Epithelial cell of proximal tubule (primary cell): ENCODE measurements around the gene SCNN1B. TPM values are rescaled to one million over a fixed set of nuclear protein-coding genes. Genes with fewer than 3 reads are reported as not detected.
"Not testable (repeated sequence)": the region's sequence is repeated elsewhere in the genome, so short reads cannot be mapped to it uniquely, and the experiment has no call there.

Experiments
- DNase-seq: peaks from one replicate; pipeline ENCODE4 v3.0.0-alpha.2; 2011; ENCODE audit warnings: low read depth
- H3K4me3 ChIP-seq: 2 replicates; pipeline ENCODE4 v1.5.1; 2011; ENCODE audit warnings: low read depth, mild to moderate bottlenecking, low read length
- CTCF ChIP-seq: conservative IDR thresholded peaks from 2 replicates; pipeline ENCODE4 v1.5.1; 2012; ENCODE audit warnings: low read depth, mild to moderate bottlenecking, low read length
- total RNA-seq: library from RNA; depleted of rRNA; stranded (reverse); fragments of >200 nt; gene quantifications from 2 replicates; pipeline ENCODE4 v1.2.3, GENCODE V29; 2015

SCNN1B gene
- total RNA-seq, 1 donor from 2014 or later, result 0.17 TPM

DNA sequence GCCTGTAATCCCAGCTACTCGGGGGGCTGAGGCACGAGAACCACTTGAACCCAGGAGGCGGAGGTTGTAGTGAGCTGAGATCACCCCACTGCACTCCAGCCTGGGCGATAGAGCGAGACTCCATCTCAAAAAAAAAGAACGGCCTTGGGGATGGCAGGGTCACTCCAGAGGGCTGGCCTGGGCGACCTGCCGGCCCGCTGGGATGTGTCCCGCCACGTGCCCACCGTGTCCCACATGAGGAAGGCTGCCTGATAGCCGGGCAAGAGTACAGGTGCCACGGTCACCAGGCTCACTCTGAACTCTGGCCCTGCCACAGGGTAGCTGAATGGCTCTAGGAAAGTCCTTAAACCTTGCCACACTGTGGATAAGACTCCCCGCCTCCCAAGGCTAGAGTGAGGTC lies 83.3 kb downstream of the SCNN1B start:
- H3K4me3 ChIP-seq, result no peak overlapping the region
- no peak for DNase-seq
- no peak for TF ChIP-seq CTCF

GRCh38 chr16:23387666-23388065 lies 85.6 kb downstream of the SCNN1B start:
- no peak for DNase-seq
- no peak overlapping the region for H3K4me3 ChIP-seq
- no peak for TF ChIP-seq CTCF

GRCh38 chr16:23388786-23389185 lies 86.7 kb downstream of the SCNN1B start:
- TF ChIP-seq CTCF, result no peak
- DNase-seq, result no peak
- H3K4me3 ChIP-seq, result no peak overlapping the region

- H3K4me3 ChIP-seq, result no peak overlapping the region
- no peak for DNase-seq
- TF ChIP-seq CTCF, result no peak
Measured at GRCh38 chr16:23389201-23389600, 87.1 kb downstream of the SCNN1B start.

- H3K4me3 ChIP-seq, DNase-seq: not testable (repeated sequence)
Measured at GRCh38 chr16:23389936-23390335, 87.8 kb downstream of the SCNN1B start.

DNA sequence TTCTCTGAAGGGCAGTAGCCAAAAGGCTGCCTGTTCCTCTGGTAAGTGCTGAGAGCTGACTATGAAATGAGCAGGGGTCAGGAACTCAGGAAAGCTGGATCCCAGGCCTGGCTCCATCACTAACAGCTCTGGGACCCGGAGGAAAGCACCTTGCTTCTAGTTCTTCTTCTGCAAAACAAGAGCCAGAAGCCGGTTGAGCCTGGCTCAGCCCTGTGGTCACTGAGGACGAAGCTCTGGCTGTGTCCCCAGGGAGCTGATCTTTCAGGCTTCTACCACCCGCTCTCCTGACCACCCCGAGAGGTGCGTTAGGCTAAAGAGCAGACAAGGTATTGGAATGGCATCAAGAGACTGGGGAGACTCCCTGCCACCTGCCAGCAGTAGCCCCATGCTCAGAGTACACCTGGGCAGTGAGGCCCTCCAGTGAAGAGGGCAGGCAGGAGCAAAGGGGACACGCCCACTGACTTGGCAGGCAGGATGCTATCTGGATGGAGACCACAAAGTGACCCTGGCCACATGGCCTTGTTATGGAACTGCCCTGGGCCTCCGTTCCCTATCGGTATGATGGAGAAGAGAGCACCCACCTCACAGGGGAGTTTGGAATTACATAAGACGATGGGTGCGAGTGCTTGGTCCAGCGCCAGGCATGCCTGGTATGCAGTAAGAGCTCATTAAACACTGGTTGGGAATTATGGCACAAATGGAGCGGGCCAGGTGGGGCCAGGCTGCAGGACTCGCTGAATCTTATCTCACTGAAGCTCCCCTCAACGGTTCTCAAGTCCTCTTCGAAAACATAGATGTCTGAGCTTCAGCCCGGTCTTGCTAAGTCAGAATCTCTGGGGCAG lies 89.5 kb downstream of the SCNN1B start:
- no peak overlapping the region for H3K4me3 ChIP-seq
- no peak for TF ChIP-seq CTCF
- no peak for DNase-seq

GRCh38 chr16:23392223-23392600 lies 90.1 kb downstream of the SCNN1B start:
- H3K4me3 ChIP-seq, result no peak overlapping the region
- no peak for TF ChIP-seq CTCF
- DNase-seq, result no peak
